ENCODE measurements around the gene ANO3. TPM values are rescaled to one million over a fixed set of nuclear protein-coding genes. Genes with fewer than 3 reads are reported as not detected.

The ANO3 gene
- total and polyA plus RNA-seq, 2 of the 4 experiments (the other 2 are of a cell fraction), result 0.02 to 0.18 TPM

GRCh38 chr11:26558190-26558589, 226.3 kb downstream of the ANO3 start:
- Histone ChIP-seq H3K9me1 (ENCODE audit: insufficient read depth, low read length) (no peaks in the 10 kb centered on the region), H3K79me1 (ENCODE audit: low read depth in 1 of 2, low read length in 2 of 2) (no peaks in the 10 kb centered on the region), H4K20me1 (ENCODE audit: insufficient read depth, low read length) (no peaks in the 10 kb centered on the region), H2AK9ac (replicated peaks; ENCODE audit: low read depth, low read length, poor library complexity) (no peak overlapping the region), H4K5ac (ENCODE audit: low read depth, low read length) (no peak overlapping the region), H3K27me3 (ENCODE audit: control insufficient read depth, insufficient read depth, low read length) (no peaks in the 10 kb centered on the region), H2BK5ac (ENCODE audit: low read depth, low read length, poor library complexity, severe bottlenecking) (no peak overlapping the region), H3K14ac (replicated peaks; ENCODE audit: low read depth, low read length) (no peak overlapping the region), H3K36me3 (ENCODE audit: control insufficient read depth, insufficient read depth, low read length) (no peaks in the 10 kb centered on the region), H3K23ac (ENCODE audit: low read depth, low read length) (no peak overlapping the region), H3K9me3 (ENCODE audit: control insufficient read depth, insufficient read depth, low read length) (no peaks in the 10 kb centered on the region), H2BK20ac (ENCODE audit: low read depth, low read length) (no peak overlapping the region), H3K18ac (ENCODE audit: low read depth, low read length) (no peak overlapping the region), H4K8ac (ENCODE audit: low read depth in 2 of 2, low read length in 2 of 2) (no peak overlapping the region), H2AFZ (replicated peaks; ENCODE audit: low read length, poor library complexity) (no peak overlapping the region), H3K4ac (ENCODE audit: low read depth, low read length) (no peak overlapping the region), H2BK15ac (ENCODE audit: low read depth, low read length) (no peak overlapping the region), H3K4me2 (ENCODE audit: low read depth, low read length) (no peak overlapping the region), H2AK5ac (ENCODE audit: low read depth, low read length) (no peak overlapping the region), H3K9ac (ENCODE audit: low read depth, low read length) (no peak overlapping the region), H3K27ac (ENCODE audit: insufficient read depth, low read length) (no peak overlapping the region), H2BK120ac (ENCODE audit: low read depth, low read length) (no peak overlapping the region), H4K91ac (ENCODE audit: insufficient read depth, low read depth, low read length) (no peak overlapping the region), H3K4me1 (ENCODE audit: control insufficient read depth, insufficient read depth, low read length) (no peaks in the 10 kb centered on the region), H3K56ac (ENCODE audit: extremely low read depth, insufficient read depth, low read length) (no peak overlapping the region), H3K4me3 (ENCODE audit: insufficient read depth, low read depth, low read length) (no peak overlapping the region)
- BruUV-seq (replicated peaks), result no TSS peak
- no peak for ATAC-seq (ENCODE audit: low read depth)
- DNase-seq, result no peak
- dilution Hi-C loops (cut with HindIII; ENCODE audit: low sequenced_read_pairs, unreplicated experiment), result no loop called here
- TF ChIP-seq MXI1 (IDR thresholded peaks at IDR 0.05; ENCODE audit: borderline replicate concordance, low read depth, low read length), result no peak
- no peak for TF ChIP-seq RAD21 (IDR thresholded peaks at IDR 0.05; ENCODE audit: low read length)
- TF ChIP-seq MAFK (IDR thresholded peaks at IDR 0.05; ENCODE audit: low read depth, low read length), result no peak
- no peak for TF ChIP-seq MAZ (IDR thresholded peaks at IDR 0.05; ENCODE audit: borderline replicate concordance, low read depth, low read length)
- no peak for TF ChIP-seq FOS (IDR thresholded peaks at IDR 0.05; ENCODE audit: low read depth, low read length)
- no peak for TF ChIP-seq CHD1 (IDR thresholded peaks at IDR 0.05; ENCODE audit: low read depth, low read length)
- TF ChIP-seq RCOR1 (IDR thresholded peaks at IDR 0.05; ENCODE audit: insufficient replicate concordance, low read length), result no peak
- no peak for TF ChIP-seq POLR2A (IDR thresholded peaks at IDR 0.05; ENCODE audit: low read depth, low read length)
- TF ChIP-seq BHLHE40 (IDR thresholded peaks at IDR 0.05; ENCODE audit: low read depth, low read length), result no peak
- no peak for TF ChIP-seq SMC3 (IDR thresholded peaks at IDR 0.05; ENCODE audit: low read depth, low read length)
- no CpG with 5 or more reads among the region's 4 CpGs for WGBS, 2 experiments (ENCODE audit: extremely low coverage in 2 of 2, insufficient read length in 1 of 2)
- in situ Hi-C loops (cut with MboI; ENCODE audit: low sequenced_read_pairs), result no loop called here
- POLR2A ChIA-PET (ENCODE audit: unreplicated experiment), result no interaction called here
- intact Hi-C loops (cut with micrococcal nuclease), result no loop called here
- CTCF ChIA-PET, result interaction anchor here (1.3 kb wide), 1 partner anchor 8 kb away, joined by 3 read pairs; no protein-coding TSS in a partner anchor
